HEK293T (cell line): ENCODE results near the gene NUP62.

Source experiments
- CTCF ChIA-PET: fragments of 350-600 bp; formaldehyde crosslinking; extraction: SDS; loops from one replicate; lab custom pipeline; 2021; ENCODE audit warnings: antibody characterized with exemption, inconsistent platforms; lab: Yijun Ruan, JAX
- POLR2A ChIA-PET: fragments of 350-600 bp; formaldehyde crosslinking; extraction: SDS; loops from one replicate; lab custom pipeline; 2020; ENCODE audit warnings: antibody characterized with exemption, inconsistent platforms; lab: Yijun Ruan, JAX
- DNase-seq: peaks from one replicate; pipeline ENCODE4 v3.0.0; 2012; ENCODE audit warnings: mixed read lengths; ENCODE audit errors: extremely low spot score
- ARNT ChIP-seq: fragments of 450-650 bp; IDR thresholded peaks from 2 replicates; pipeline ENCODE4 v1.6.1; 2017; ENCODE audit warnings: mild to moderate bottlenecking
- BHLHE40 ChIP-seq: fragments of 450-650 bp; IDR thresholded peaks from 2 replicates; pipeline ENCODE4 v1.6.1; 2016; ENCODE audit warnings: mild to moderate bottlenecking, moderate library complexity, borderline replicate concordance
- CTBP1 ChIP-seq: fragments of 450-650 bp; IDR thresholded peaks from 2 replicates; pipeline ENCODE4 v1.6.1; 2016; ENCODE audit warnings: borderline replicate concordance
- ELF4 ChIP-seq: fragments of 450-650 bp; IDR thresholded peaks from 2 replicates; pipeline ENCODE4 v1.6.1; 2017; ENCODE audit warnings: antibody characterized with exemption
- FOXA1 ChIP-seq: fragments of 450-650 bp; IDR thresholded peaks from 2 replicates; pipeline ENCODE4 v1.6.1; 2016; ENCODE audit warnings: mild to moderate bottlenecking
- FOXK2 ChIP-seq: fragments of 450-650 bp; IDR thresholded peaks from 2 replicates; pipeline ENCODE4 v1.6.1; 2016; ENCODE audit warnings: mild to moderate bottlenecking
- FOXM1 ChIP-seq: fragments of 450-650 bp; IDR thresholded peaks from 2 replicates; pipeline ENCODE4 v1.6.1; 2017; ENCODE audit warnings: mild to moderate bottlenecking, borderline replicate concordance
- HDGF ChIP-seq: fragments of 450-650 bp; IDR thresholded peaks from 2 replicates; pipeline ENCODE4 v1.6.1; 2017; ENCODE audit warnings: antibody characterized with exemption, borderline replicate concordance
- L3MBTL2 ChIP-seq: fragments of 450-650 bp; conservative IDR thresholded peaks from 2 replicates; pipeline ENCODE4 v1.6.1; 2016; ENCODE audit warnings: mild to moderate bottlenecking
- LEF1 ChIP-seq: fragments of 450-650 bp; IDR thresholded peaks from 2 replicates; pipeline ENCODE4 v1.6.1; 2017; ENCODE audit warnings: mild to moderate bottlenecking, borderline replicate concordance
- NFRKB ChIP-seq: fragments of 450-650 bp; IDR thresholded peaks from 2 replicates; pipeline ENCODE4 v1.6.1; 2016; ENCODE audit warnings: mild to moderate bottlenecking, moderate library complexity
- PKNOX1 ChIP-seq: fragments of 450-650 bp; IDR thresholded peaks from 2 replicates; pipeline ENCODE4 v1.6.1; 2016
- SP1 ChIP-seq: fragments of 450-650 bp; IDR thresholded peaks from 2 replicates; pipeline ENCODE4 v1.6.1; 2017
- SUZ12 ChIP-seq: fragments of 450-650 bp; IDR thresholded peaks from 2 replicates; pipeline ENCODE4 v1.6.1; 2016; ENCODE audit warnings: mild to moderate bottlenecking
- TARDBP ChIP-seq: fragments of 450-650 bp; IDR thresholded peaks from 2 replicates; pipeline ENCODE4 v1.6.1; 2016
- ZNF384 ChIP-seq: fragments of 450-650 bp; IDR thresholded peaks from 2 replicates; pipeline ENCODE4 v1.6.1; 2016

NUP62 gene

GRCh38 chr19:49907745-49908446 is 21.4 kb downstream of the NUP62 start:
- no peak for TF ChIP-seq BHLHE40
- TF ChIP-seq LEF1: no peak
- no peak for TF ChIP-seq SUZ12
- TF ChIP-seq ARNT: no peak
- TF ChIP-seq L3MBTL2: no peak
- CTCF ChIA-PET: no interaction called here
- POLR2A ChIA-PET: interaction anchor here (1.7 kb wide), 1 partner anchor 8 kb away, joined by 5 read pairs; no protein-coding TSS in a partner anchor
- DNase-seq: no peak

- ChIA-PET CTCF (no interaction called here), POLR2A (no interaction called here)
- DNase-seq: no peak
- TF ChIP-seq ZNF384: no peak
- no peak for TF ChIP-seq PKNOX1
- no peak for TF ChIP-seq FOXK2
- TF ChIP-seq FOXM1: no peak
- TF ChIP-seq FOXA1: no peak
- TF ChIP-seq NFRKB: no peak
- TF ChIP-seq HDGF: no peak
- no peak for TF ChIP-seq SUZ12
- no peak for TF ChIP-seq ARNT
- no peak for TF ChIP-seq LEF1
- no peak for TF ChIP-seq BHLHE40
- TF ChIP-seq L3MBTL2: no peak
- TF ChIP-seq TARDBP: no peak
- TF ChIP-seq ELF4: no peak
- no peak for TF ChIP-seq SP1
- no peak for TF ChIP-seq CTBP1
Observed at GRCh38 chr19:49906879-49907564, 22.3 kb downstream of the NUP62 start.

- no peak for TF ChIP-seq LEF1
- no peak for TF ChIP-seq SP1
- TF ChIP-seq CTBP1: no peak
- TF ChIP-seq TARDBP: no peak
- no peak for TF ChIP-seq ELF4
- CTCF ChIA-PET: no interaction called here
- no peak for DNase-seq
- POLR2A ChIA-PET: no interaction called here
Observed at GRCh38 chr19:49904136-49904535, 25.2 kb downstream of the NUP62 start.

- ChIA-PET POLR2A (no interaction called here), CTCF (no interaction called here)
- no peak for TF ChIP-seq LEF1
- TF ChIP-seq HDGF: no peak
- no peak for TF ChIP-seq NFRKB
- TF ChIP-seq ELF4: no peak
- TF ChIP-seq SUZ12: no peak
- TF ChIP-seq ZNF384: no peak
- no peak for TF ChIP-seq PKNOX1
- TF ChIP-seq CTBP1: no peak
- TF ChIP-seq L3MBTL2: no peak
- no peak for TF ChIP-seq FOXM1
- TF ChIP-seq ARNT: no peak
- no peak for TF ChIP-seq FOXA1
- no peak for TF ChIP-seq FOXK2
- no peak for TF ChIP-seq BHLHE40
- no peak for TF ChIP-seq TARDBP
- TF ChIP-seq SP1: no peak
- no peak for DNase-seq
Observed at GRCh38 chr19:49896863-49897621, 32.3 kb downstream of the NUP62 start, which contains the start of gene IL4I1. Gene IL4I1 (minus strand): TSS chr19:49896887. CDS start chr19:49896160, 727 bp downstream.

- no peak for DNase-seq
- ChIA-PET CTCF (no interaction called here), POLR2A (interaction anchor here (0.7 to 2.9 kb wide), 3 partner anchors 19 to 183 kb away, joined by 3 to 15 read pairs (median 4); partner anchors contain the start of genes AKT1S1, ATF5, NUP62 and TBC1D17)
- TF ChIP-seq ZNF384 (no peak), PKNOX1 (no peak), HDGF (no peak), BHLHE40 (no peak), NFRKB (no peak), ARNT (no peak), LEF1 (no peak), SP1 (no peak)
Observed at GRCh38 chr19:49895566-49896297, 33.6 kb downstream of the NUP62 start.
